K562 (cell line): Measurements from ENCODE around the gene VWA7. TPM values are rescaled to one million over a fixed set of nuclear protein-coding genes. Genes with fewer than 3 reads are reported as not detected.
A peak's percentile ranks its signal among the peaks of the same experiment; 100 is the strongest.

Experiments used
- BMI1 ChIP-seq: fragments of 150-350 bp; IDR thresholded peaks from 2 replicates; pipeline ENCODE4 v1.6.1; 2014; ENCODE audit warnings: low read length
- CCAR2 ChIP-seq: fragments of 200-400 bp; formaldehyde crosslinking; IDR thresholded peaks from 2 replicates; pipeline ENCODE4 v1.6.1; 2017; ENCODE audit warnings: mild to moderate bottlenecking, low read depth, low read length
- DACH1 ChIP-seq: fragments of 450-650 bp; IDR thresholded peaks from 2 replicates; pipeline ENCODE4 v1.6.1; 2018; ENCODE audit not compliant: partially characterized antibody
- HDAC1 ChIP-seq, 2 experiments: fragments of 450-650 bp; IDR thresholded peaks; 2 replicates each; pipeline ENCODE4 v1.6.1; 2016 to 2017; ENCODE audit warnings: inconsistent platforms in 1 of 2, mild to moderate bottlenecking in 1 of 2, moderate library complexity in 1 of 2
- HIVEP1 ChIP-seq: fragments of 250-450 bp; sonication (Bioruptor Pico); IDR thresholded peaks from 2 replicates; pipeline ENCODE4 v1.4.0; 2020; ENCODE audit warnings: mild to moderate bottlenecking
- HLTF ChIP-seq: fragments of 450-650 bp; IDR thresholded peaks from 2 replicates; pipeline ENCODE4 v1.6.1; 2016
- KDM5B ChIP-seq: fragments of 200-600 bp; sonication (generic); IDR thresholded peaks from 2 replicates; pipeline ENCODE4 v1.6.1; 2012; ENCODE audit warnings: low read depth, mild to moderate bottlenecking, moderate library complexity, low read length, control low read depth, inconsistent platforms; ENCODE audit not compliant: insufficient replicate concordance
- MAZ ChIP-seq, 2 experiments: fragments of 450-650 bp in 1 of 2; sonication (generic) in 1 of 2; formaldehyde crosslinking; IDR thresholded peaks in 1 of 2; conservative IDR thresholded peaks in 1 of 2; 2 replicates each; pipeline versions ENCODE4 v1.4.0 to v1.5.0; 2020; ENCODE audit warnings: mild to moderate bottlenecking in 1 of 2, missing genetic modification reagents in 1 of 2
- MIER1 ChIP-seq: fragments of 450-650 bp; IDR thresholded peaks from 2 replicates; pipeline ENCODE4 v1.6.1; 2016; ENCODE audit warnings: antibody characterized with exemption, mild to moderate bottlenecking, low read depth
- NR4A1 ChIP-seq, 2 experiments: fragments of 250-450 bp in 1 of 2; fragments of 450-650 bp in 1 of 2; sonication (Bioruptor Pico) in 1 of 2; IDR thresholded peaks; 2 replicates each; pipeline versions ENCODE4 v1.4.0 to v1.6.1; 2016 to 2020; ENCODE audit warnings: mild to moderate bottlenecking in 2 of 2, missing compliant biosample characterization in 1 of 2, missing genetic modification characterization in 1 of 2, moderate library complexity in 1 of 2
- PCBP1 ChIP-seq: fragments of 200-400 bp; formaldehyde crosslinking; IDR thresholded peaks from 2 replicates; pipeline ENCODE4 v1.6.1; 2018; ENCODE audit warnings: mild to moderate bottlenecking, low read depth, low read length; ENCODE audit not compliant: poor library complexity, severe bottlenecking
- PHB2 ChIP-seq: fragments of 450-650 bp; IDR thresholded peaks from 2 replicates; pipeline ENCODE4 v1.6.1; 2017; ENCODE audit warnings: low read depth
- RAD51 ChIP-seq: fragments of 450-650 bp; IDR thresholded peaks from 2 replicates; pipeline ENCODE4 v1.7.1; 2016; ENCODE audit warnings: low read depth, mild to moderate bottlenecking, borderline replicate concordance
- RBFOX2 ChIP-seq: fragments of 200-400 bp; formaldehyde crosslinking; IDR thresholded peaks from 2 replicates; pipeline ENCODE4 v1.6.1; 2017; ENCODE audit warnings: low read depth, mild to moderate bottlenecking, low read length, moderate library complexity
- SPI1 ChIP-seq: IDR thresholded peaks from 2 replicates; pipeline ENCODE4 v1.6.1; 2011; ENCODE audit warnings: low read depth, low read length, control low read depth, borderline replicate concordance
- SRSF3 ChIP-seq: fragments of 200-400 bp; formaldehyde crosslinking; IDR thresholded peaks from 2 replicates; pipeline ENCODE4 v1.6.1; 2016; ENCODE audit warnings: mild to moderate bottlenecking, low read length, moderate library complexity; ENCODE audit not compliant: insufficient read depth
- U2AF2 ChIP-seq: fragments of 200-400 bp; formaldehyde crosslinking; optimal IDR thresholded peaks from 2 replicates; pipeline ENCODE3; 2017; ENCODE audit warnings: low read depth, mild to moderate bottlenecking, low read length
- ZNF584 ChIP-seq: fragments of 200-800 bp; sonication (Bioruptor generic); IDR thresholded peaks from 2 replicates; pipeline ENCODE4 v1.6.1; 2016; ENCODE audit warnings: low read depth, mild to moderate bottlenecking, missing genetic modification characterization, missing compliant biosample characterization
- polyA plus RNA-seq, 8 experiments: library from polyadenylated mRNA; depleted of rRNA in 4 of 8; stranded (reverse) in 5 of 8; unstranded in 3 of 8; fragments of >200 nt; fragmentation: Nextera tagmentation in 2 of 8; fragmentation: Illumina TruSeq in 1 of 8; extraction: Ambion mirVana in 2 of 8; extraction: Trizol in 1 of 8; gene quantifications; 2 replicates each; pipeline versions ENCODE4 v1.2.1 to v1.2.3, GENCODE V29; 2011 to 2014; ENCODE audit warnings: inconsistent platforms in 1 of 8, missing spikeins in 1 of 8
- total RNA-seq, 7 experiments: library from RNA; depleted of rRNA in 6 of 7; stranded (reverse); fragments of >200 nt in 6 of 7; fragmentation: Illumina TruSeq in 2 of 7; extraction: Trizol in 2 of 7; gene quantifications; 2 replicates each; pipeline versions ENCODE4 v1.2.1 to v1.2.3, GENCODE V29; 2011 to 2021; ENCODE audit warnings: low replicate concordance in 1 of 7
- TF ChIP-seq, protein P1 (sequence below): fragments of 450-650 bp; IDR thresholded peaks from 2 replicates; pipeline ENCODE4 v1.6.1; 2016; ENCODE audit warnings: mild to moderate bottlenecking
- TF ChIP-seq, protein P2 (sequence below): fragments of 450-650 bp; formaldehyde crosslinking; IDR thresholded peaks from 2 replicates; pipeline ENCODE4 v1.4.0; 2020; ENCODE audit warnings: mild to moderate bottlenecking
- TF ChIP-seq, protein P3 (sequence below): fragments of 250-450 bp; sonication (Bioruptor Pico); IDR thresholded peaks from 2 replicates; pipeline ENCODE4 v1.4.0; 2020; ENCODE audit warnings: borderline replicate concordance

The VWA7 gene
- total and polyA plus RNA-seq, 9 of the 15 experiments (the other 6 are each of a cell fraction or from before 2014, with no cell fraction given), result 0.18 to 2.9 (median 0.95) TPM

DNA sequence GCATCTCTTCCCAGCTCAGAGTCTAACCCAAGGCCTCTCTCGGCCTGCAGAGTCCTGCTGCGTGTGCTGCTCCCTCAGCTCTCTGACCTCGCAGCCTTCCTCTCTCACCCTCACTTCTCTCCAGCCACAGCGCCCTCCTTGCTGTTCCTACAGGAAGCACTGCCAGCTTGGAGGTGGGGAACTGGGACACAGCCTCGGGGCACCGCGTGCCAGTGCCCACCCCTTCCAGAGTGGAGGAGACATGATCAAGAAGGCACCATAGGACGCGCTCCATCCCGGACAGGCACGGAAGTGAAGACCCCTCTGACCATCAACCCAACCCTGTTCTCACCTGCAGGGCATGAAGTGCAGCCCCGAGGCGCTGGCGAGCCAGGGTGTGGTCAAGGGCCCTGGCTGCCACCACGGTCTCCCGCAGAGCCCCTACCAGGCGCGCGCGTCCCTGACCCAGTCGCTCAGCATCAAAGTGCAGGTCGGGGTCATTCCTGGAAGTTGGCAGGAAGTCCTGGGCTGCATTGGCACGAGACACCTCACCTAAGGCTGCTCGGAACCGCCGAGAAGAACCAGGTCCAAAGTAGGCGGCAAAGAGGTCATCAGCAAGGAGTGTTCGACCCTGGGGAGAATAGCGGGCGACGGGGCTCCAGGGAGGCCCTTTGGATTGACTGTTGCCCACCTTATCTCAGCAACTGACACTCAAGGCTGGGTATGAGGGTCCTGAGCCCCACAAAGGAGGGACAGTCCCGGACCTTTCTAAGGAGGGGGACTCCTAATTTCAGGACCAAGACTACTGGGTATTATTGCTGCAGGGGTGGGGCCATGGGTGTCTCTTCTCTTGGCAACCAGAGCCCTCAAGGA, 1.3 kb downstream of the VWA7 start (continued):
- TF ChIP-seq, protein P1, sequence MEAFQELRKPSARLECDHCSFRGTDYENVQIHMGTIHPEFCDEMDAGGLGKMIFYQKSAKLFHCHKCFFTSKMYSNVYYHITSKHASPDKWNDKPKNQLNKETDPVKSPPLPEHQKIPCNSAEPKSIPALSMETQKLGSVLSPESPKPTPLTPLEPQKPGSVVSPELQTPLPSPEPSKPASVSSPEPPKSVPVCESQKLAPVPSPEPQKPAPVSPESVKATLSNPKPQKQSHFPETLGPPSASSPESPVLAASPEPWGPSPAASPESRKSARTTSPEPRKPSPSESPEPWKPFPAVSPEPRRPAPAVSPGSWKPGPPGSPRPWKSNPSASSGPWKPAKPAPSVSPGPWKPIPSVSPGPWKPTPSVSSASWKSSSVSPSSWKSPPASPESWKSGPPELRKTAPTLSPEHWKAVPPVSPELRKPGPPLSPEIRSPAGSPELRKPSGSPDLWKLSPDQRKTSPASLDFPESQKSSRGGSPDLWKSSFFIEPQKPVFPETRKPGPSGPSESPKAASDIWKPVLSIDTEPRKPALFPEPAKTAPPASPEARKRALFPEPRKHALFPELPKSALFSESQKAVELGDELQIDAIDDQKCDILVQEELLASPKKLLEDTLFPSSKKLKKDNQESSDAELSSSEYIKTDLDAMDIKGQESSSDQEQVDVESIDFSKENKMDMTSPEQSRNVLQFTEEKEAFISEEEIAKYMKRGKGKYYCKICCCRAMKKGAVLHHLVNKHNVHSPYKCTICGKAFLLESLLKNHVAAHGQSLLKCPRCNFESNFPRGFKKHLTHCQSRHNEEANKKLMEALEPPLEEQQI, result no peak
- TF ChIP-seq HDAC1 (IDR thresholded peaks at IDR 0.05), result no peak
- TF ChIP-seq BMI1, result no peak
- TF ChIP-seq KDM5B, result peak; percentile 12
- TF ChIP-seq ZNF584 (CRISPR knock-in tag), result no peak
- 0 out of 2 replicates have a peak, but pooled peaks have one; percentile 29 for TF ChIP-seq RBFOX2
- TF ChIP-seq MIER1, result no peak
- no peak for TF ChIP-seq DACH1
- no peak for TF ChIP-seq HIVEP1 (CRISPR knock-in tag)
- peak; percentile 8; the same call in 1 of the 2 replicates for TF ChIP-seq SRSF3
- TF ChIP-seq SPI1, result no peak
- no peak for TF ChIP-seq PCBP1
- no peak for TF ChIP-seq RAD51
- TF ChIP-seq HLTF, result no peak
- no peak for TF ChIP-seq NR4A1 (CRISPR knock-in tag; IDR thresholded peaks at IDR 0.05)
- no peak for TF ChIP-seq NR4A1 (tag; IDR thresholded peaks at IDR 0.05)
- no peak for TF ChIP-seq CCAR2
- no peak for TF ChIP-seq U2AF2
- TF ChIP-seq, protein P2, sequence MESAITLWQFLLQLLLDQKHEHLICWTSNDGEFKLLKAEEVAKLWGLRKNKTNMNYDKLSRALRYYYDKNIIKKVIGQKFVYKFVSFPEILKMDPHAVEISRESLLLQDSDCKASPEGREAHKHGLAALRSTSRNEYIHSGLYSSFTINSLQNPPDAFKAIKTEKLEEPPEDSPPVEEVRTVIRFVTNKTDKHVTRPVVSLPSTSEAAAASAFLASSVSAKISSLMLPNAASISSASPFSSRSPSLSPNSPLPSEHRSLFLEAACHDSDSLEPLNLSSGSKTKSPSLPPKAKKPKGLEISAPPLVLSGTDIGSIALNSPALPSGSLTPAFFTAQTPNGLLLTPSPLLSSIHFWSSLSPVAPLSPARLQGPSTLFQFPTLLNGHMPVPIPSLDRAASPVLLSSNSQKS (CRISPR knock-in tag), result no peak
- no peak for TF ChIP-seq PHB2
- 0 out of 4 replicates have a peak, but pooled peaks of 1 of the 2 experiments have one; percentile 34 for TF ChIP-seq MAZ (CRISPR knock-in tag; conservative IDR thresholded peaks at IDR 0.05 in 1 of 2, IDR thresholded peaks at IDR 0.05 in 1 of 2)
- TF ChIP-seq, protein P3, sequence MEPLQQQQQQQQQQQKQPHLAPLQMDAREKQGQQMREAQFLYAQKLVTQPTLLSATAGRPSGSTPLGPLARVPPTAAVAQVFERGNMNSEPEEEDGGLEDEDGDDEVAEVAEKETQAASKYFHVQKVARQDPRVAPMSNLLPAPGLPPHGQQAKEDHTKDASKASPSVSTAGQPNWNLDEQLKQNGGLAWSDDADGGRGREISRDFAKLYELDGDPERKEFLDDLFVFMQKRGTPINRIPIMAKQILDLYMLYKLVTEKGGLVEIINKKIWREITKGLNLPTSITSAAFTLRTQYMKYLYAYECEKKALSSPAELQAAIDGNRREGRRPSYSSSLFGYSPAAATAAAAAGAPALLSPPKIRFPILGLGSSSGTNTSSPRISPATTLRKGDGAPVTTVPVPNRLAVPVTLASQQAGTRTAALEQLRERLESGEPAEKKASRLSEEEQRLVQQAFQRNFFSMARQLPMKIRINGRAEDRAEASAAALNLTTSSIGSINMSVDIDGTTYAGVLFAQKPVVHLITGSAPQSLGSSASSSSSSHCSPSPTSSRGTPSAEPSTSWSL (CRISPR knock-in tag), result no peak
